HepG2 (cell line): ENCODE results near the gene CDK7. TPM values are rescaled to one million over a fixed set of nuclear protein-coding genes. Genes with fewer than 3 reads are reported as not detected.
A peak's percentile ranks its signal among the peaks of the same experiment; 100 is the strongest.

ENCODE experiments used
- AKNA ChIP-seq: sonication (generic); formaldehyde crosslinking; IDR thresholded peaks from 2 replicates; pipeline ENCODE4 v1.4.0; 2020; ENCODE audit warnings: missing genetic modification reagents, borderline replicate concordance
- BRCA1 ChIP-seq: sonication (generic); formaldehyde crosslinking; IDR thresholded peaks from 2 replicates; pipeline ENCODE4 v1.4.0; 2020; ENCODE audit warnings: missing genetic modification reagents
- DMTF1 ChIP-seq: sonication (generic); formaldehyde crosslinking; IDR thresholded peaks from 2 replicates; pipeline ENCODE4 v1.4.0; 2020; ENCODE audit warnings: mild to moderate bottlenecking, missing genetic modification reagents
- ERF ChIP-seq: IDR thresholded peaks from 2 replicates; pipeline ENCODE4 v1.6.1; 2018; ENCODE audit warnings: missing biosample characterization, missing genetic modification reagents
- HCFC1 ChIP-seq: fragments of 150-350 bp; IDR thresholded peaks from 2 replicates; pipeline ENCODE4 v1.6.1; 2014; ENCODE audit warnings: low read depth, low read length
- NBN ChIP-seq: fragments of 450-650 bp; conservative IDR thresholded peaks from 2 replicates; pipeline ENCODE4 v1.6.1; 2017
- PRPF4 ChIP-seq: fragments of 200-400 bp; formaldehyde crosslinking; IDR thresholded peaks from 2 replicates; pipeline ENCODE4 v1.6.1; 2016; ENCODE audit warnings: low read length, low read depth; ENCODE audit not compliant: poor library complexity, severe bottlenecking
- RARG ChIP-seq: sonication (generic); formaldehyde crosslinking; IDR thresholded peaks from 2 replicates; pipeline ENCODE4 v1.4.0; 2020; ENCODE audit warnings: low read depth, mild to moderate bottlenecking, missing genetic modification reagents
- SAP130 ChIP-seq: IDR thresholded peaks from 2 replicates; pipeline ENCODE4 v1.6.1; 2016; ENCODE audit warnings: low read depth
- SOX5 ChIP-seq: IDR thresholded peaks from 2 replicates; pipeline ENCODE4 v1.6.1; 2016; ENCODE audit warnings: borderline replicate concordance
- TBP ChIP-seq: sonication (generic); formaldehyde crosslinking; IDR thresholded peaks from 2 replicates; pipeline ENCODE4 v1.5.0; 2020; ENCODE audit warnings: missing genetic modification reagents
- ZBTB3 ChIP-seq: sonication (generic); formaldehyde crosslinking; IDR thresholded peaks from 2 replicates; pipeline ENCODE4 v1.4.0; 2020; ENCODE audit warnings: low read depth, mild to moderate bottlenecking, moderate library complexity, missing genetic modification reagents, borderline replicate concordance
- ZC3H4 ChIP-seq: sonication (generic); formaldehyde crosslinking; IDR thresholded peaks from 2 replicates; pipeline ENCODE4 v1.4.0; 2020; ENCODE audit warnings: missing genetic modification reagents, borderline replicate concordance
- ZNF205 ChIP-seq: IDR thresholded peaks from 2 replicates; pipeline ENCODE4 v1.6.1; 2018; ENCODE audit warnings: missing biosample characterization, missing genetic modification reagents
- polyA plus RNA-seq, 8 experiments: library from polyadenylated mRNA; depleted of rRNA in 3 of 8; stranded (reverse) in 7 of 8; unstranded in 1 of 8; fragments of >200 nt; fragmentation: Illumina TruSeq in 4 of 8; extraction: Trizol in 4 of 8; gene quantifications; 2 replicates each; pipeline versions ENCODE4 v1.2.1 to v1.2.3, GENCODE V29; 2011 to 2016; ENCODE audit warnings: low read depth in 4 of 8, missing spikeins in 1 of 8, mixed read lengths in 1 of 8; ENCODE audit not compliant: insufficient read depth in 1 of 8
- total RNA-seq, 5 experiments: library from RNA; depleted of rRNA; stranded (reverse); fragments of >200 nt; fragmentation: Illumina TruSeq; extraction: Trizol; gene quantifications; 2 replicates each; pipeline ENCODE4 v1.2.3, GENCODE V29; 2016; ENCODE audit warnings: low read depth in 1 of 5
- TF ChIP-seq, protein P1 (sequence below), 2 experiments: sonication (generic) in 1 of 2; formaldehyde crosslinking in 1 of 2; IDR thresholded peaks; 2 replicates each; pipeline versions ENCODE4 v1.4.0 to v1.6.1; 2016 to 2020; ENCODE audit warnings: borderline replicate concordance in 1 of 2, low read depth in 1 of 2, mild to moderate bottlenecking in 1 of 2, missing genetic modification reagents in 1 of 2

Gene CDK7
- total and polyA plus RNA-seq, 2 of the 13 experiments (the other 11 are each of a cell fraction or from before 2014, with no cell fraction given): 41.2 to 54.9 TPM

GRCh38 chr5:69189162-69190086 lies 45.3 kb upstream of the CDK7 start, which contains the start of gene CENPH (continued):
- TF ChIP-seq, protein P1, sequence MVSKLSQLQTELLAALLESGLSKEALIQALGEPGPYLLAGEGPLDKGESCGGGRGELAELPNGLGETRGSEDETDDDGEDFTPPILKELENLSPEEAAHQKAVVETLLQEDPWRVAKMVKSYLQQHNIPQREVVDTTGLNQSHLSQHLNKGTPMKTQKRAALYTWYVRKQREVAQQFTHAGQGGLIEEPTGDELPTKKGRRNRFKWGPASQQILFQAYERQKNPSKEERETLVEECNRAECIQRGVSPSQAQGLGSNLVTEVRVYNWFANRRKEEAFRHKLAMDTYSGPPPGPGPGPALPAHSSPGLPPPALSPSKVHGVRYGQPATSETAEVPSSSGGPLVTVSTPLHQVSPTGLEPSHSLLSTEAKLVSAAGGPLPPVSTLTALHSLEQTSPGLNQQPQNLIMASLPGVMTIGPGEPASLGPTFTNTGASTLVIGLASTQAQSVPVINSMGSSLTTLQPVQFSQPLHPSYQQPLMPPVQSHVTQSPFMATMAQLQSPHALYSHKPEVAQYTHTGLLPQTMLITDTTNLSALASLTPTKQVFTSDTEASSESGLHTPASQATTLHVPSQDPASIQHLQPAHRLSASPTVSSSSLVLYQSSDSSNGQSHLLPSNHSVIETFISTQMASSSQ (IDR thresholded peaks at IDR 0.05; ENCODE audit: low read depth): no peak
- TF ChIP-seq, protein P1 (CRISPR knock-in tag; IDR thresholded peaks at IDR 0.05; ENCODE audit: borderline replicate concordance): peak; percentile 54; the same call in 1 of the 2 replicates
- TF ChIP-seq RARG (no peak), TBP (CRISPR knock-in tag) (no peak), AKNA (CRISPR knock-in tag) (no peak), NBN (no peak), ERF (peak; percentile 51; the same call in 1 of the 2 replicates), HCFC1 (peak; percentile 32; the same call in 1 of the 2 replicates), ZBTB3 (CRISPR knock-in tag) (0 out of 2 replicates have a peak, but pooled peaks have one; percentile 41), ZC3H4 (CRISPR knock-in tag) (no peak), DMTF1 (peak; percentile 65; the same call in 1 of the 2 replicates), SOX5 (0 out of 2 replicates have a peak, but pooled peaks have one; percentile 34), BRCA1 (CRISPR knock-in tag) (0 out of 2 replicates have a peak, but pooled peaks have one; percentile 10), ZNF205 (CRISPR knock-in tag) (peak; percentile 68), SAP130 (CRISPR knock-in tag) (peak; percentile 99), PRPF4 (no peak)
